Stimulated activated CD8-positive, alpha-beta memory T cell treated with anti-CD3 and anti-CD28 coated beads, Interleukin-12 subunit alpha, Interleukin-12 subunit beta, amount 100 ng/mL, for 1 hour (primary cell): ENCODE measurements around the gene EPB41L2.

Experiments
- DNase-seq: peaks from one replicate; pipeline ENCODE4 v3.0.0-alpha.2; 2020; ENCODE audit warnings: low read depth

The EPB41L2 gene

GRCh38 chr6:130978180-130978579 lies 84.9 kb downstream of the EPB41L2 start:
- no peak for DNase-seq

DNA sequence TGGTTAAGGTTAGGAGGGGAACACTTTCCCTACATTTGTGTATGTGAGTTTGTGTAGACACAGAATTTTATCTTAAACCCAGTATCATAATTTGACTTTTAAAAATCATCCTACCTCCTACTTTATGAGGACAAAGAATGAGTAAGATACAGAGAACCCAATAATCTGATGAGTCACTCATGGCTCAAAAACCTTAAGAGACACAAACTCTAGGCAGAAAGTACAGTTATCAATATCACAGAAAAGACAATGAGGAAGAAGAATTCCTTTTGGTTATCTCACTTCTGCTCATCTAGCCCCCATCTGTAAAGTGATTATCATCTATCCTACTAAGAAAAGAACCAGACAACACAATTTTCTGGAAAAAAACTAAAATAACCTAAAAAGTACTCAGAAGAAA lies 87.7 kb downstream of the EPB41L2 start:
- no peak for DNase-seq

DNA sequence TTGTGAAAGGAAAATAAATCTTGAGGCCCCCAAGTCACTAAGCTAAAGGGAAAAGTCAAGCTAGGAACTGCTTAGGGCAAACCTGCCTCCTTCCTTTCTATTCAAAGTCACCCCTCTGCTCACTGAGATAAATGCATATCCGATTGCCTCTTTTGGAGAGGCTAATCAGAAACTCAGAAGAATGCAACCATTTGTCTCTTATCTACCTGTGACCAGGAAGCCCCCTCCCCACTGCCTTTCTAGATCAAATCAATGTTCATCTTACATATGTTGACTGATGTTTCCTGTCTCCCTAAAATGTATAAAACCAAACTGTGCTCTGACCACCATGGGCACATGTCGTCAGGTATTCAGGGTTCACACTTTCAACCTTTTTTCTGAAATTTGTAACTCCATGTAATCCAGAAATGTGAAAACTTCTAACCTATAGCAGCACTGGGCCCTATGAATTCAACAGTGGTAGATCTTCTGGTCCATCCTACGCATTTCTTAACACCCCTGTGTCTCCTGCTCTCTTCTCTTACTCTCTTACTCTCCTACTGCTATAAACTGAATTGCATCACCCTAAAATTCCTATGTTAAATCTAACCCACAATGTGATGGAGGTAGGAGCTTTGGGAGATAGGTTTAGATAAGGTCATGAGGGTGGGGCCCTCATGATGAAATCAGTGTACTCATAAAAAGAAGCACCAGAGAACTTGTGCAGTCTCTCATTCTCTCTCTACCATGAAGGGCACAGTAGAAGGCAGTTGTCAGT lies 89.3 kb downstream of the EPB41L2 start:
- no peak for DNase-seq

DNA sequence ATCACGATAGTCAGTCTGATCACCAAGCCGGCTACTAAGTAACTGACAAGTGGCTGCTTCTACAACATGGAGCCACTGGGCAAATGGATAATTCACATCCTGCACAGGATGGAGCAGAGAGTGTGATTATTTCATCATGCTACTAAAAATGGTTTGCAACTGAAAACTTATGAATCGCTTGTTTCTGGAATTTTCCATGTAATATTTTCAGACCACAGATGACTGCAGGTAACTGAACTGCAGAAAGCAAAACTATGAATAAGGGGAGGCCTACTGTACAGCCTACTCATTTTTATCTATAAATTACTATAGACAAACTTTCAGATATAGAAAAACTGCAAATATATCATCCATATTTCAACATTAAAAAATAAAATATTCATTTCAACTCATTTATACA lies 91.5 kb downstream of the EPB41L2 start:
- DNase-seq: no peak

DNA sequence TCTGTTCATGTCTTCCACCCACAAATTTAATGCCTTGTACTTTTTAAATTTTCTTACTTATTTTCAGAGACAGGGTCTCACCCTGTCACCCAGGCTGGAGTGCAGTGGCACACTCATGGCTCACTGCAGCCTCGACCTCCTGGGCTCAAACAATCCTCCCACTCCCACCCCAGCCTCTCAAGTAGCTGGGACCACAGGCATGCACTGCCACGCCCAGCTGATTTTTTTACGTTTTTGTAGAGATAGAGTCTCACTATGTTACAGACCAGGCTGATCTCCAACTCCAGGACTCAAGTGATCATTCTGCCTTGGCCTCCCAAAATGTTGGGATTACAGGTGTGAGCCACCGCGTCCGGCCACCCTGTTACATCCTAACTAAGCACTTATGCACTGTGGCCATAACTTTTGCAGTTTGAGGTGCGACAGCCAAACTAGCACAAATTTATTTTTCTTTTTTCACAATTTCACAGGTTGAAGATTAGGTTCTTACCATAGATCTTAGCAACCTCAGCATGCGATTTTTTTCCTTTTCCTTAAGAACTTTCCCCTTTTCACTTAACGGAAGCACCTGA lies 92.1 kb downstream of the EPB41L2 start:
- no peak for DNase-seq

GRCh38 chr6:130969791-130970491 lies 93.1 kb downstream of the EPB41L2 start:
- DNase-seq: no peak

GRCh38 chr6:130969166-130969565 lies 93.9 kb downstream of the EPB41L2 start:
- no peak for DNase-seq

DNA sequence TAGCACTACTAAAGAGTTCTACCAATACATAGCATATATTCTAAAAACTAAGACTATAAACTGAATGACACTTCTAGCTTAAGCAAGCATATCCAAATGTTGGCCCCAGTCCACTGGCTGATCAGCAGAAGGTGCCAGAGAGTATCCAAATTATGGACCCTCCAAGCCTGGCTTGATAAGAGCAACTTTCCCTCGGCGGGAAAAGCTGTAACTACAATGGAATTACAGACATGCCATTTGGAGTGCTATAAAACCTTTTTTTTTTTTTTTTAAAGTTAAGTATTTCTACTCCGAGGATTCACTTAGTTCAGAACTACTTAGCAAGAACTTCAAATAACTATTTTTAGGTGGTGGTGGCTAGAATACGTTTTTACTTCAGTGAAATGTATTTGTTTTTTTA lies 94.6 kb downstream of the EPB41L2 start:
- DNase-seq: no peak

- no peak for DNase-seq
These were observed 95.3 kb downstream of the EPB41L2 start for GRCh38 chr6:130967502-130968445.

DNA sequence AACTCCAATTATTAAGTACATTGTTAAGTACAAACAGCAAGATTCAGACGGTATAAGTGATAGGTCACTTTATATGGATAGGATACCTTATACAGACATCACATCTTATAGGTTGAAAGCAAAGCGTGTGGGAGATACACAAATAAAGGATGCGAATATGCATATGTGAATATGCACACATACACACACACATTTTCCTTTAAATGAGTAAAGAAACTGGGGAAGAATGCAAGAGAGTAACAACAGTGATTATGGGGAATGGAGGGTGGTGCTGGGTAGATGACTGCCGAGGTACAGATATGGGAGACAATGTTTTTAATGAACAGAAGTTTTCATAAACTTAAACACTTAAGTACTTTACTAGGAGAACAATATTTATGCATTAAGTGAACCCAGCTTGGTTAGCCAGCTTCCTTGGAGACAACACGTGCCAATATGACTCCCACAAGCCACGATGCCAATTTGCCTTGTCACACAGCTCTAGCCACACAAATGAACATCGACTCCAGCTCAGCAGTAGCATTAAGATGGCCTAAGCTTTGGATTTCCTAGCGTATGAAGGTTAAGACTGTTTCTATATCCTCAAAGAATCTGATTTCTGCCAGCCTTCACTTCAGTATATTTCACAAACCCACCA lies 96.6 kb downstream of the EPB41L2 start:
- no peak for DNase-seq

DNA sequence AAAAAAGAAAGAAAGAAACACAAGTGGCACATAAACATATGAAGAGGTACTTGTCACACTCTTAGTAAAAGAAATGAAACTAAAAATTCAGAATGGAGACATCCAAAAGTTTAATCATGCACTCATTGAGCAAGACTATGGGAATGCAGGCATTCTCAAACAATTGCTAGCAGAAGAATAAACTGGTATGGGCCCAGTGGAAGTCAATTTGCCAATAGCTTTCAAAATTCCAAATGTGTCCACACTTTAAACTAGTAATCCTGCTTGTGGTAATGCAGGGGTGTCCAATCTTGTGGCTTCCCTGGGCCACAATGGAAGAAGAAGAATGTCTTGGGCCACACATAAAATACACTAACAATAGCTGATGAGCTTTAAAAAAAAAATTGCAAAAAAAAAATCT lies 97.4 kb downstream of the EPB41L2 start:
- no peak for DNase-seq

DNA sequence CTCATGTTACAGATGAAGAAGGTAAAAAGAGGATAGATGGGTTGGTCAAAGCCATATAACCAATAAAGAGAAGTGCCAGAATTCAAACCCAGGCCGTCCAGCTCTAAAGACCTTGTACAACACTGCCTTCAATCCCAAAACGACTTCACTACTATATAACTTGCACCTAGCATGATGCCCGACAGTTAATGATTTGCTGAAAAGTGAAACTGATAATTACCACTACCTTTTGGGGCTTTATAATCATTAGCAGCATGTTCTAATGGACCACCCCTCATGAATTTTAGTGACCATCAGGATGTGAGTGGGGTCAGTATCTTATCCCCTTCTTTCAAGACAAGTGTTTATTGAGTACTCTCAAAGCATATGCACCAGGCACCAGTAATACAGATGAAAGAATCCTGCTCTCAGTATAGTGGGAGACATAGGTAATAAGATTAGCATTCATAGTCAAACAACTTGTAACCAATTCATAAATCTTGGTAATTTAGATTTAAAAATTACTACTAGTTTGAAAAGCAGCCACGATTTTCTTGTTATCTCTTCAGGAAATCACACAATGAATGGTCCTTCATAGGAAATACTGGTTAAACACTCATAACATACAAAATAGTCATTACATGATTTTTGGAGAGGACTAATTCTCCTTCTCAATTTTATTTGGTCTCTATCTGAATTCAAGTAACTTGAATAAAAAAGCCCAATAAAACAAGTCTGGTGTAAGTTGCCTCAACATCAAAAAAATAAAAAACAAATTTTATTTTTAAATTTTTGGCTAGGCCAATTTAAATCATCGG lies 98.0 kb downstream of the EPB41L2 start:
- no peak for DNase-seq

DNA sequence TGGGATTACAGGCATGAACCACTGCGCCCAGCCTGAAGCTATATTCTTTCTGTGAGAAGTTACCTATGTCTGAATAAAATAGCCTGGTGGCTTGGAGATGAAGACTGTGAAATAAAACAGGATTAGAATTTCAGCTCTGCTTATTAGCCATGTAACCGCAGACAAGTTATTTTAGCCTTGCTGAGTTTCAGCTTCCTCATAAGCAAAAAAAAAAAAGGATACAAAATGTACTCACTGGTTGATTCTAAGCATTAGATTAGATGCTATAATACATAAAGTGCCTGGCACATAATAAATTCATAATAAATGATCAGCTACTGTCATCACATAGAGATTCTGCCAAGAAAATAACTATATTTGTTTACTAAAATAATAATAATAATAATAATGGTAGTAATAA lies 98.8 kb downstream of the EPB41L2 start:
- no peak for DNase-seq

DNA sequence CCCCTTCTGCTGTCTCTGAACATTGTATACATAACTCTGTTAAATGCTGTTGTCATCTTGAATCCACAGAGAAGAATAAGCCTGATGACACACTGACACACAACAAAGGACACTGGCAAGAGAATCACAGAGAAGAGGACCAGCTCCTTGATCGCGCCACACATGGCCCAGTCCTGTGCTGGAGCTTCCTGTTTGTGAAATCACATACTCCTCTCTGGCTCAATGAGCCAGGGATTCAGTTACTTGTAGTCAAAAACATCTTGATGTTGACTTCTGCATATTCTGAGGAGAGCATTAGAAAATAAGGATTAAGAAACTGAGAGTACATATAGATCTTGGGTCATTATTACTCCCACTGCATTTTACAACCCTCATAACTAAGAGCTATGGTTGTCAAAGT lies 100.1 kb downstream of the EPB41L2 start:
- no peak for DNase-seq

DNA sequence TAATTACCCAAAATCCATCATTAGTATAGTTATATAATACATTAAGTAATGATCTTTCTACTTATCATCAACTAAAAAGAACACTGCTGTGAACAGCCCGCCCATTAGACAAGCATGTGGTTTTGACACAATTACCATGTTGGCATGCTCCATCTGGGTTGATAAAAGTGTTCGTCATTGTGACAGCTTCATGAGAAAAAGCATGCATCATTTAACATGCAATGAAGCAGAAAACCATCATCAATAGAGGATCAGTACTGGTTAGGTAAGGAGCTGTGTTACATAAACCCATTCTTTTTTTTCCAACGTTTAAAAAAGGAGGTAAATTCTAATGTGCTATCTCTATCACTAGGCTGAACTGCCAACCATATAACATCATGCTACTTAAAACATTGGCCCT lies 101.9 kb downstream of the EPB41L2 start:
- no peak for DNase-seq

- no peak for DNase-seq
These were observed 103.1 kb downstream of the EPB41L2 start for GRCh38 chr6:130959951-130960350.

GRCh38 chr6:130958468-130958867 lies 104.6 kb downstream of the EPB41L2 start:
- no peak for DNase-seq

- no peak for DNase-seq
These were observed 107.3 kb downstream of the EPB41L2 start for GRCh38 chr6:130955755-130956154.

DNA sequence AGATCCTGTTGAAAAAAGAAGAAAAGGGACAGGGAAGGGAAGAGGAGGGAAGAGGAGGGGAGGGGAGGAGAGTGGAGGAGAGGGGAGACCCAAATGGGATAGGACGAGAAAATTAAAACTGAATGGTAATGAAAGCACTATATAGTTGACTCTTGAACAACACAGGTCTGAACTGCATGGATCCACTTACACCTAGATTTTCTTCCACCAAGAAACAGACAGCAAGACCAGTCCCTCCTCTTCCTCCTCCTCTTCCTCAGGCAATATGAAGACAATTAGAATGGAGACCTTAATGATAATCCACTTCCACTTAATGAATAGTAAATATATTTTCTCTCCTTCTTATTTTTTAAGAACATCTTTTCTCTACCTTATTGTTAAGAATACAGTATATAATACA lies 113.5 kb downstream of the EPB41L2 start:
- DNase-seq: no peak

- no peak for DNase-seq
These were observed 115.6 kb downstream of the EPB41L2 start for GRCh38 chr6:130947464-130947863.

DNA sequence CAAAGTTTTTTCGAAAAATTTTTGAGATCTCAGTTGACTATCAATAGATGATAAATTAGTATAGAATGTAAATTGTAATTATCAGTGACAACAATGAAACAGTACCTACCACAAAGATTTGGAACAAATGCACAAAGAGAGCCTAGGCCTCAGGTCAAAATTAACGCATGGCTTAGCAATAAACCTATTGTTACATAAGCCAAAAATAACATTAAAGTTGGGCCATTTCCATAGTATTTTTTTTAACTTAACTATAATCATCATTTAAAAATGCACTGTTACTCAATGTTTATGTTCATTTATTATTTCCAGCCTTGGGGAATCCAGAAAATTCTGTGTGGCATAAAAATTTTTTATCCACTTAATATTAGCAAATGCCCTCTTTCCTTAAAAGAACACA lies 117.0 kb downstream of the EPB41L2 start:
- DNase-seq: no peak
